Midbrain (tissue), 1 donor: ENCODE data around the gene CTIF.
"Not testable (repeated sequence)": the region's sequence is repeated elsewhere in the genome, so short reads cannot be mapped to it uniquely, and the experiment has no call there.

Source experiments
- DNase-seq: peaks from one replicate; lab custom pipeline; 2025; lab: John Stamatoyannopoulos, UW

Gene CTIF

GRCh38 chr18:48708807-48709206 lies 170.0 kb downstream of the CTIF start:
- DNase-seq: no peak

GRCh38 chr18:48709371-48710062 lies 170.7 kb downstream of the CTIF start:
- DNase-seq: no peak

- DNase-seq: peak; percentile 39
These were observed 173.0 kb downstream of the CTIF start for GRCh38 chr18:48711651-48712486.

- no peak for DNase-seq
These were observed 174.5 kb downstream of the CTIF start for GRCh38 chr18:48713309-48713708.

GRCh38 chr18:48714873-48715272 lies 176.0 kb downstream of the CTIF start:
- DNase-seq: no peak

GRCh38 chr18:48715711-48716361 lies 177.0 kb downstream of the CTIF start:
- no peak for DNase-seq

- DNase-seq: not testable (repeated sequence)
These were observed 178.4 kb downstream of the CTIF start for GRCh38 chr18:48717227-48717626.

GRCh38 chr18:48718251-48718959 lies 179.6 kb downstream of the CTIF start:
- DNase-seq: no peak

GRCh38 chr18:48719388-48719787 lies 180.6 kb downstream of the CTIF start:
- DNase-seq: no peak

GRCh38 chr18:48719974-48720654 lies 181.3 kb downstream of the CTIF start:
- DNase-seq: no peak

- DNase-seq: no peak
These were observed 181.8 kb downstream of the CTIF start for GRCh38 chr18:48720655-48721025.

- DNase-seq: no peak
These were observed 182.5 kb downstream of the CTIF start for GRCh38 chr18:48721312-48721711.

- no peak for DNase-seq
These were observed 184.2 kb downstream of the CTIF start for GRCh38 chr18:48723016-48723415.

GRCh38 chr18:48723837-48724236 lies 185.0 kb downstream of the CTIF start:
- DNase-seq: no peak

- DNase-seq: no peak
These were observed 185.6 kb downstream of the CTIF start for GRCh38 chr18:48724442-48724841.

- no peak for DNase-seq
These were observed 186.1 kb downstream of the CTIF start for GRCh38 chr18:48724939-48725338.

- DNase-seq: no peak
These were observed 186.7 kb downstream of the CTIF start for GRCh38 chr18:48725562-48725961.

GRCh38 chr18:48727681-48728080 lies 188.8 kb downstream of the CTIF start:
- DNase-seq: no peak

- DNase-seq: no peak
These were observed 189.5 kb downstream of the CTIF start for GRCh38 chr18:48728204-48728833.

GRCh38 chr18:48729404-48729803 lies 190.6 kb downstream of the CTIF start:
- DNase-seq: no peak

- DNase-seq: no peak
These were observed 191.2 kb downstream of the CTIF start for GRCh38 chr18:48730010-48730409.
